Stimulated activated effector memory CD8-positive, alpha-beta T cell treated with anti-CD3 and anti-CD28 coated beads, Interleukin-12 subunit alpha, Interleukin-12 subunit beta, amount 100 ng/mL, for 72 hours (primary cell): ENCODE data around the gene ECHDC3.
A peak's percentile ranks its signal among the peaks of the same experiment; 100 is the strongest.
"Not testable (repeated sequence)": the region's sequence is repeated elsewhere in the genome, so short reads cannot be mapped to it uniquely, and the experiment has no call there.

Source experiments
- ATAC-seq: fragments of 150-1000 bp; cut with Tn5 transposase; 2 replicates; pipeline ENCODE4 v1.10.0; 2021
- DNase-seq, 2 donors: peaks; one replicate each; pipeline ENCODE4 v3.0.0; 2021 to 2022; ENCODE audit warnings: low spot score in 2 of 2
- H3K27ac Mint-ChIP-seq: one replicate; pipeline ENCODE4 v1.8.0; 2022; ENCODE audit warnings: mild to moderate bottlenecking, mixed read lengths
- H3K36me3 Mint-ChIP-seq: one replicate; pipeline ENCODE4 v1.8.0; 2022; ENCODE audit warnings: mild to moderate bottlenecking, mixed read lengths
- H3K4me1 Mint-ChIP-seq: one replicate; pipeline ENCODE4 v1.8.0; 2022; ENCODE audit warnings: mixed read lengths
- H3K4me3 Mint-ChIP-seq: one replicate; pipeline ENCODE4 v1.8.0; 2022; ENCODE audit warnings: mild to moderate bottlenecking, mixed read lengths
- H3K9me3 Mint-ChIP-seq: one replicate; pipeline ENCODE4 v1.8.0; 2022; ENCODE audit warnings: mixed read lengths

ECHDC3 gene

DNA sequence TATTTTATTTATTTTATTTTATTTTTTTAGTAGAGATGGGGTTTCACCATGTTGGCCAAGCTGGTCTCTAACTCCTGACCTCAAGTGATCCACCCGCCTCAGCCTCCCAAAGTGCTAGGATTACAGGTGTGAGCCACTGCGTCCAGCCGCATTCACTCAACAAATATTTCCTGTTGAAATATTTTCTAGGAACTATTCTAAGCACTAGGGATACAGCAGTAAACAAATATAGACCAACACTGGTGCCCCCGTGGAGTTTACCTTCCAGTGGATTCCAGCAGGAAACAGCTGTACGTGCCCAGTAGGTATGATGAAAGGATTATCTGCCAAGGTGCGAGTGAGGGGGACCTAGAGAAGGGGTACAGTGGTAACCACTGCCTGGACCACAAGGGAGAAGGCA lies 33.4 kb upstream of the ECHDC3 start:
- not testable (repeated sequence) for H3K4me3 Mint-ChIP-seq, H3K4me1 Mint-ChIP-seq, H3K36me3 Mint-ChIP-seq, H3K9me3 Mint-ChIP-seq, DNase-seq, H3K27ac Mint-ChIP-seq, ATAC-seq

DNA sequence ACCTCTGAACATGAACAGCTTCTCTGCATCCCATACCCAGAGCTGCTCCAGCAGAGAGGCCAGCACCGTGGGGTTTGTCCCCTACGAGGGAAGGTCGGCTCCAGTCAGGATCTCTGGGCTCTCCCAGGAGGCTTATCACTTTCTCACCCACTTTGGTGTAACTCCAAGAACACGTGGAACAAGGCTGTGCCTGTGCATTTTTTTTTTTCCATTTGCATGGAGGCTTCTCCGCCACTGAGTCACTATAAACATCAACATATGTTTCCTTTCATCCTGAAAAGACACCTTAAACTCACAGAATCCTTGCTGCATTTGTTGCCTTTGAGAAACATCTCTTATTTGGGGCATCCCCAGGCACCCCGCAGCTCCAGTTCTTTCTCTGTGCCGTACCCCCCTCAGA lies 29.4 kb upstream of the ECHDC3 start:
- Mint-ChIP-seq H3K4me3 (no peak overlapping the region), H3K9me3 (no peaks in the 10 kb centered on the region), H3K36me3 (no peaks in the 10 kb centered on the region)

DNA sequence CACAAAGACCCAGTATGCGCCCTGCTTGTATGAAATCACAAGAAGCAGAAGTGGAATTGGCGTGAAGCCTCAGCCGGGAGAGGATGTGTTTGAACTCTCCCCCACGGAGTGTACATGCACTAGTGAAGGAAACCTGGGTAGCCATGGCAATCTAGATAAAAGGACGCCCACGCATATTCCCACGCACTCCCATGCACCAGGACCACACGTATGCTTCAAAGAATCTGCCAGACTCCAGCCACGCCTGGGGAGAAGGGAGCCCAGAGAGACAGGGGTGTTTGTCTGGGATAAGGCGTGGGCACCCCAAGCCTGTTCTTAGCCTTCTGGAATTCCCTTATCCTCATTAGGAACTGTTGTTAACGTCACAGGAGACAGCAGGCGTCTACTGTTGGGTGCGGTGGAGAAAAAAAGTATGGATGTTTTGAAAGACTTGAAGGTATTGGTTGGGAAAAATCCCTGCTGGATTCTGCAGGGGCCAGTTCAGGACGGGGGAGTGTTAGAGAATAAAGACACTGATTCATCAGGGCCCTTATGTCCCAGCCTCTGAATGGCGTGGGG lies 28.9 kb upstream of the ECHDC3 start:
- Mint-ChIP-seq H3K4me1 (peaks cover 9% of the 10 kb centered on the region), H3K36me3 (no peaks in the 10 kb centered on the region), H3K9me3 (no peaks in the 10 kb centered on the region), H3K27ac (no peak overlapping the region), H3K4me3 (no peak overlapping the region)
- no peak for DNase-seq
- no peak for ATAC-seq

More for the DNA sequence above, 29.4 kb upstream of the ECHDC3 start:
- peaks cover 9% of the 10 kb centered on the region for H3K4me1 Mint-ChIP-seq
- DNase-seq: no peak
- no peak overlapping the region for H3K27ac Mint-ChIP-seq
- ATAC-seq: no peak

DNA sequence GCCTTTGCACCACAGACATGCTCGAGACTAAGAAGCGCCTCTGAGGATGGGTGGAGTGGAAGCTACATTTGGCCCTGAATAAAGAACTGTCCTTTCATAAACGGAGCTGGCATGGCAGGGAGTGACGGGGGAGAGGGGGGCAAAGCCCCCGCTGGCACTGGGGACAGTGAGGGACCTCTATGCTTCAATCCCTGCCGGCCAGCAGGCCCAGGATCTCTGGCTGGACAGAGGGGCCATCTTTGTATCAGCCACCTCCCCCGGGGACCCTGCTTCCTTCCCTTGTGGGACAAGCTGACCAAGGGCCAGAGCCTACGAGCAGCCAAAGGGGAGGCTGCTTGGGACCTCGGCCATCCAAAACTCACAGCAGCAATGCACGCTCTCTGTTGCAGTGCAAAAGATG lies 28.2 kb upstream of the ECHDC3 start:
- ATAC-seq: no peak
- H3K36me3 Mint-ChIP-seq: no peaks in the 10 kb centered on the region
- no peaks in the 10 kb centered on the region for H3K9me3 Mint-ChIP-seq
- H3K4me3 Mint-ChIP-seq: no peak overlapping the region
- no peak overlapping the region for H3K27ac Mint-ChIP-seq
- DNase-seq: no peak
- H3K4me1 Mint-ChIP-seq: peaks cover 9% of the 10 kb centered on the region

DNA sequence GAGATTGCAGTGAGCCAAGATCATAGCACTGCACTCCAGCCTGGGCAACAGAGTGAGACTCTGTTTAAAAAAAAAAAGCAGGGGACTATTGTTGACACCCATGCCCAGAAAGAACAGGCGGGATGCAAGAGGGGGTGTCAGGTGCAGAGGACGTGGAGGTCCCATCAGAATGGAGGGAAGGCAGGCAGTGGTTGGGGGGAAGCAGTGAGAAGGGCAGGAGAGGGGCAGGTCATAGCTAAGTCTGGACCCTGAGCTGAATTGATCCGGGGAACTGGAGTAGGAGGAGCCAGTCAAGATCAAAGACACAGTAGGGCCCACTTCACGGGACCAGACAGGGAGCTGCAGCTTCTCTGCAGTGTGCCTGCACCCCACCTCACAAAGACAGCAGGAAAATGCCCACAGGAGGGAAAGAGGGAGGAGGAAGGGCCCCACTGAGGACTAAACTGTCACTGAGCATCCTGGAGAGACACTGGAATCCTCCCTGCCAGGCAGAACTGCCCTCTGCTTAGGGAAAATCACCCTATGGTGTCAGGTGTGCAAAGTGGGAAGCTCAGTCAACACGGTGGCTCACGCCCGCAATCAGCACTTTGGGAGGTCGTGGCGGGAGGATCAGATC lies 27.3 kb upstream of the ECHDC3 start:
- DNase-seq: no peak
- no peak for ATAC-seq
- Mint-ChIP-seq H3K4me1 (peaks cover 9% of the 10 kb centered on the region), H3K4me3 (no peak overlapping the region), H3K27ac (no peak overlapping the region), H3K9me3 (no peaks in the 10 kb centered on the region), H3K36me3 (no peaks in the 10 kb centered on the region)

DNA sequence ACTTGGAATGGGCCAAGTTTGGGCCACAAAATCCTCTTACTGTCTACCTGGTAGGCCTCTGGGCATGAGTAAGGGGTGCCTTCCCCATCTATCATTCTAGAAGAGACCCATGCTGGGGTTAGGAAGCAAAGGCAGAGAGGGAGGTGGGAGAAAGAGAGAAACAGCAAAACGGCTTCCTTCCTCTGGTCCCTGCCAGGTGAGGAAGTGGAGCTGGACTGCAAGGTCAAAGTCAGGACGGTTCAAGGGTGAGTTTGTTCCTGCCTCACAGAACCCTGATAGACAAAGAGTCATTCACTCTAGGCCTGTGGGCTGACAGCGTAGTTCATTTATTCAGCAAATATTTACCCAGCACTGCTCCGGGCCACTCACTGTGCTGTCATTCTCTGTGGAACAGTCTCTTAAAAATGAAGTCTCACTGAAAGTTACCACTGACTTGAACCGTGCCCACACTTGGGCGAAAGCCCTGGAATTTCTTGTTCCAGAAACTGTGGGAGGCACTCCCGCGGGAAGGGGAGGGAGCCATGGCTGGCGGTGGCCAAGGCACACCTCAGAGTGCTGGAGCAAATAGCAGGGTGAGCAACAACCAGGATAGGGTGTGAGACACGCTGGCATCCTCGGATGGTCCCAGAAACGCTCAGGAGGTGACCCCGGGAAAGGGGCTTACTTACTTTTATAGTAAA lies 26.2 kb upstream of the ECHDC3 start:
- DNase-seq (no peak), ATAC-seq (no peak)
- Mint-ChIP-seq H3K4me1 (peaks cover under 1% of the 10 kb centered on the region), H3K36me3 (no peaks in the 10 kb centered on the region), H3K9me3 (no peaks in the 10 kb centered on the region), H3K4me3 (no peak overlapping the region), H3K27ac (no peak overlapping the region)

DNA sequence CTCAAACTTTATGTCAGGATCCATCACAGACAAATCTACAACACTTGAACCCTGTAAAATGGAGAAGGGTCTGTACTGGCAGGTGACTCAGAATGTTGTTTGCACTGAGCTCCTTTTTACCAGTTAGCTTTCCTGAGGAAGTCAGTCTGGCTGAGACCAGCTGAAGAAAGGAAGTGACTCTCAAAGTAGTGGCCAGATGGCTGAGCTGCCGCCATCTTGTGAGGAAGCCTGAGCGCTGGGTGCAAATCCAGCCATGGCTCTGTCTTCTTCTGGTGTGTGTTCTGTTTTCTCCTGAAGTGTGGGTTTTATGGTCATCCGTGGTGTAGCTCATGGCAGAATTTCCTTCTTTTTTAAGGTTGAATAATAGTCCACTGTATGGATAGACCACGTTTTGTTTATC lies 25.5 kb upstream of the ECHDC3 start:
- ATAC-seq (no peak), DNase-seq (no peak)
- Mint-ChIP-seq H3K27ac (no peak overlapping the region), H3K9me3 (no peaks in the 10 kb centered on the region), H3K4me3 (no peak overlapping the region), H3K4me1 (no peaks in the 10 kb centered on the region), H3K36me3 (no peaks in the 10 kb centered on the region)

DNA sequence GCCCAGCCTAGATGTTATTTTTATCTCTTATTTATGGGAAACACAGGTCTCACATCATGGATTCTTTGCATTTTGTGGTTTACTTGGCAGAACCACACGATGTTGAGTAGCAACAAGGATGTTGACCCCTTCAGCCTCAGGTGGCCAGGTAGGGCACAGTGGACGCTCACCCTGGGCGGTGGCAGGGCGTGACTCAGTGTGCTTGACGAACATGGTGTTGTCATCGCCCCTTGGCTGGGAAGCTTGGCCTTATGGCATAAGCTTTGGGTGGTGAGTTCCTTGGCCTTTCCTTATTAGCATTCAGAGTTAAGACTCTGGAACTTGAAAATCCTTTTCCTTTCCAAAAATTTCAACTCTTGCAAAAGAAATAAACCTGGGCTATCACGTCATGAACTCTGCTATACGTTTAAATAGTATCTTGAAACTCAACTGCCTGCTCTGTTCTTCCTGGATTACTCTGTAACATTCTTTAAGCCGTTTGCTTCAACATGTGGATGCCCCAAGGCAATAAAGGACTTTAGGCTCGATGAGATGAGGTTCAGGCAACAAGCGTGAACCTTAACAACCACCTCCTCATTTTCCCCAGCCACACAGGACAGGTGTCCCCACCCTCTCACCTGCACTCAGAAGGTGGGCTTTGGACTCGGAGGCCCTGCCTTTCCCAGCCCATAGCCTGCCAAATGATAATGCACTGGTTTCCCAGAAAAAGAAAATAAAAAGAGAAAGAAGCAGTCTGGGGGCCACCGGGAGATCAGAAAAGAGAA lies 22.5 kb upstream of the ECHDC3 start:
- no peaks in the 10 kb centered on the region for H3K4me1 Mint-ChIP-seq

DNA sequence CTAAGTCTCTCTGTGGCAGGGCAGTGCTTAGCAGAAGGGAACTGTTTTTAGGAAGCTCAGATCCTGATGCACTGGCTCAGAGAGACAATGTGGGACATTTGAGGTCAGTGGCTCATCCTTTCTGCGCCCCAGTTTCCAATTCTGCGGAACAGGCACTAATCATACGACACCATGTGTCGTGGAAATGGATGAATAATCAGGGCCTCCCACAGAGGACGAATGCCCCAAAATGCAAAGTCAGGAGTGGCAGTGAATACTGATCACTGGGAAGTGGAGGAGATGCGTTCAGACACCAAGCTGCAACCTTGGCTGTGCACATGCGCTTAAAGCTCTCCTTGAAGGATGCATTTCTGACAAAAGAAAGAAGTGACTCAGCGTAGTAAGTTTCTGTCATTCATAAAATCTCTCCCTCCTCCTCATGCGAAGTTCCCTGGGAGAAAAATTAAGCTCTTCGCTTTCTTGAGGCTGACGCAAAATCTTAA lies 21.9 kb upstream of the ECHDC3 start:
- H3K4me3 Mint-ChIP-seq: no peak overlapping the region
- no peaks in the 10 kb centered on the region for H3K9me3 Mint-ChIP-seq
- no peak for DNase-seq
- ATAC-seq: no peak
- no peaks in the 10 kb centered on the region for H3K36me3 Mint-ChIP-seq
- no peak overlapping the region for H3K27ac Mint-ChIP-seq
- peaks cover 4% of the 10 kb centered on the region for H3K4me1 Mint-ChIP-seq

More for the DNA sequence above, 22.5 kb upstream of the ECHDC3 start:
- Mint-ChIP-seq H3K9me3 (no peaks in the 10 kb centered on the region), H3K4me3 (no peak overlapping the region), H3K27ac (no peak overlapping the region), H3K36me3 (no peaks in the 10 kb centered on the region)
- no peak for DNase-seq
- ATAC-seq: no peak

DNA sequence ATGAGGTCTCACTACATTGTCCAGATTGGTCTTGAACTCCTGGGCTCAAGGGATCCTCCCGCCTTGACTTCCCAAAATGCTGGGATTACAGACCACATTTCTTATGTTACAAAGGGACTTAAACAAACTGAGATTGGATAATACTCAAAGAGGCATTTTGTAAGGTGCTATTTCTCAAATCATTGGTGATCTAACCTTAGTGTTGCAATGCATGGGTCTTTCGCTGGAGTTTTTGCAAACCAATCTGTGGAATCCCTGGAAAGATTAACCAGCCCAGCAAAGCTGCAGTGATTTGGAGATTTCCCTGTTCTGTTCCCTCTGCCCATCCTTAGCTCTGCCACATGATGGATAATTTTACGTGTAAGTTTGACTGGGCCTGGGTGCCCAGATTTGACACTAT lies 20.4 kb upstream of the ECHDC3 start:
- peaks cover 6% of the 10 kb centered on the region for H3K4me1 Mint-ChIP-seq
- H3K9me3 Mint-ChIP-seq: no peaks in the 10 kb centered on the region
- H3K27ac Mint-ChIP-seq: no peak overlapping the region
- no peak overlapping the region for H3K4me3 Mint-ChIP-seq
- DNase-seq: no peak
- no peak for ATAC-seq
- H3K36me3 Mint-ChIP-seq: no peaks in the 10 kb centered on the region

DNA sequence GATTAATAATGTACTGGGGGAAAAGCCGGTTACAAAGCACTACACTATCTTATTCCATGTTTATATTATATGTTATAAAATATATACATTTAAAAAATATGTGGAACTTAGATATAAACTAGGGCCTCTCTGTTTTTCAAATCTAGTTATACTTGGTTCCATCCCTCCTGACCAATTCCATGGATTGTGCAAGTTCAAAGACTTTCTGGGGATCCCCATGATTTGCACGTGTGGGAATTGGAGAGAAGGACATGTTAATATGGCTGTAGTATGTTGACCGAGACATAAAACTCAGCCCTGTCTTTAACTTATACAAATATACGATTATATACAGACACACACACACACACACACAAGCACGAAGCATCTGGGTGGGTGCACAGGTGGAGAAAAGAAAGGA lies 18.8 kb upstream of the ECHDC3 start:
- no peak overlapping the region for H3K4me3 Mint-ChIP-seq
- H3K27ac Mint-ChIP-seq: no peak overlapping the region
- H3K36me3 Mint-ChIP-seq: no peaks in the 10 kb centered on the region
- ATAC-seq (no peak), DNase-seq (no peak)
- H3K9me3 Mint-ChIP-seq: no peaks in the 10 kb centered on the region
- peaks cover 6% of the 10 kb centered on the region for H3K4me1 Mint-ChIP-seq

DNA sequence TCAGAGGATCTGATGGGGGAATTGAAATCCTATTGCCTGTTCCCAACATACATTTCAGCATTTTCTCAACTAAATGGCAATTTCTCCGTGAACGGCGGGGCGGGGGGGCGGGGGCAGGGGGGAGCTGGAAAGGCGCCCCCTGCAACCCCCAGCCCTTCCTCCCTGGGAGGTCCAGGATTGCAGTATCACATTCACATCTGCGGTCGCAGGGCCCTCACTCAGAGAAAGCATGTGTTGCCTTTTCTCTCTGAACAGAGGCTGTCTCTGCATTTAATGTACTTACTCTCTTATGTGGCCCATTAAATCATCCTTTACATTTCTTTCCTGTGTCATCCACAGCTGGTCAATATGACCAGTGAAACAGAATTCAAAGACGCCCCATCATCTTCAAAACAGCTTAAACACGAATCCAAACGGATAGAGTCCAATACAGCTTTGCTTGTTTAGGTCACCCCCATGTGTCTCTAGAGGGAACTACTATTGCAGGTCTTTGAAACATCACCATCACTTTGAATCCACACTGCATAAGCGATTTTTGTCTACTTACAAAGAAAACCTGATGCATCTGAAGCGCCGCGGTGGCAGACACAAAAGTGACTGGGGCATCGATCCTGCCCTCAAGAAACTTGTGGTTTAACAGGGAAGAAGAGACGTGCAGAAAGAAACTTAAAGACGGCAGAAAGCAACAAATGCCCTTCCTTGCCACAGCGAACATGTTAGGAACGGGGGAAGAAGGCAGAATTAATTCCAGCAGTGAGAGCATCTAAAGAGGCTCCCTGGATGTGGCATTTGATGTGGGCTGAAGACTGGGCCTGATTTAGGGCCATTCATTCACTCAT lies 17.0 kb upstream of the ECHDC3 start:
- Mint-ChIP-seq H3K4me1 (peaks cover 6% of the 10 kb centered on the region), H3K27ac (no peak overlapping the region), H3K4me3 (no peak overlapping the region), H3K36me3 (no peaks in the 10 kb centered on the region), H3K9me3 (peaks cover 3% of the 10 kb centered on the region)
- no peak for DNase-seq
- peak; percentile 54 for ATAC-seq

DNA sequence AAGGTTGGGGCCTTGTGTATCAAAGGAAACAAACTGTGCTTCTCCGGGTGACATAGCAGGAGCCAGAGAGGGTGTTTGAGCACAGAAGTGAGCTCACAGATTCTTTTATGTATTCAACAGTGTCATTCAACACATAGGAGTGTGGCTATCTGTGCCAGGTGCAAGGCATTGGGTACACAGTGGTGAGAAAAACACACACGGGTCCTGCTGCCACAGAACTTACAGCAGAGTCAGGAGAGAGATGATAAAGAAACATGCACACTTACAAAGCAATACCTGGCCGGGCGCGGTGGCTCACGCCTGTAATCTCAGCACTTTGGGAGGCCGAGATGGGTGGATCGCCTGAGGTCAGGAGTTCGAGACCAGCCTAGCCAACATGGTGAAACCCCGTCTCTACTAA lies 16.3 kb upstream of the ECHDC3 start:
- no peak for ATAC-seq
- peaks cover 6% of the 10 kb centered on the region for H3K4me1 Mint-ChIP-seq
- no peaks in the 10 kb centered on the region for H3K36me3 Mint-ChIP-seq
- no peak overlapping the region for H3K4me3 Mint-ChIP-seq
- no peak overlapping the region for H3K27ac Mint-ChIP-seq
- H3K9me3 Mint-ChIP-seq: peaks cover 3% of the 10 kb centered on the region
- DNase-seq: no peak

DNA sequence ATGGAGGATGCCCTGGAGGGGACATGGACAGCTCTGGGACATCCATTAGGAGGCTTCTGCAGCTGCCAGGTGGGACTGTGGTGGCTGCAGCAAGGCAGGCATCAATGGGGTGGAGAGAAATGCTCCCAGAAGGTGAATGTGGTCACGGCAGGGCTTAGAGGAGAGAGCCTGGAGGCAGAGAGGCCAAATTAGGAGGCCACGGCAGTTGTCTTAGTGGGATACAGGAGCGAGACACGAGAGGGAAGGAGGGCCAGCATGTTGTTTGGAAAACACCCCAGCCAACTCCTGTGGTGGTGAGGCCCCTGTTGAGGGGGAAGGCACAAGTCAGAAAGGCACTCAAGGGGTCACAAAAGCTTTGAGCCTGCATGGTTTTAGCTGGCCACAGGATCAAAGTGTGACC lies 14.6 kb upstream of the ECHDC3 start:
- Mint-ChIP-seq H3K27ac (no peak overlapping the region), H3K4me1 (peaks cover 6% of the 10 kb centered on the region), H3K36me3 (no peaks in the 10 kb centered on the region), H3K9me3 (peaks cover 3% of the 10 kb centered on the region), H3K4me3 (no peak overlapping the region)
- no peak for DNase-seq
- ATAC-seq: no peak

DNA sequence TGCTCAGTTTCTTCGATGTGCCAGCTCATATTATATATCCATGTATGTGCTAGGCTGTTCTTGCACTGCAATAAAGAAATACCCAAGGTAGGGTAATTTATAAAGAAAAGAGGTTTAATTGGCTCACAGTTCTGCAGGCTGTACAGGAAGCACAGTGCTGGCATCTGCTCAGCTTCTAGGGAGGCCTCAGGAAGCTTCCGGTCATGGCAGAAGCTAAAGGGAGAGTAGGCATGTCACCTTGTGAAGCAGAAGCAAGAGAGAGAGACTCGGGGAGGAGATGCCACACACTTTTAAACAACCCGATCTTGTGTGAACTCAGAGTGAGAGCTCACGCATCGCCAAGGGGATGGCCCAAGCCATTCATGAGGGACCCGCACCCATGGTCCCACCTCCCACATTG lies 13.8 kb upstream of the ECHDC3 start:
- Mint-ChIP-seq H3K9me3 (peaks cover 3% of the 10 kb centered on the region), H3K36me3 (no peaks in the 10 kb centered on the region)
- no peak for ATAC-seq

More for the DNA sequence above, 13.8 kb upstream of the ECHDC3 start:
- DNase-seq: no peak
- Mint-ChIP-seq H3K4me3 (no peak overlapping the region), H3K4me1 (peaks cover 6% of the 10 kb centered on the region), H3K27ac (no peak overlapping the region)
